K562 (cell line): ENCODE measurements around the gene CPN2. TPM values are rescaled to one million over a fixed set of nuclear protein-coding genes. Genes with fewer than 3 reads are reported as not detected.

Experiments
- ATAC-seq: fragments of 200-7000 bp; cut with Tn5 transposase; 3 replicates; pipeline ENCODE4 v1.9.1; 2020; ENCODE audit warnings: moderate library complexity
- BruUV-seq: library from RNA; stranded (reverse); fragments of 400-500 nt; replicated peaks from 2 replicates; lab custom pipeline; 2021; lab: Mats Ljungman, UMichigan
- CTCF ChIA-PET: fragments of 300-600 bp; formaldehyde crosslinking; extraction: SDS; loops from one replicate; lab custom pipeline; 2021; ENCODE audit warnings: low intra/inter-chr PET ratio; lab: Yijun Ruan, JAX
- POLR2A ChIA-PET: fragments of 300-600, 350-650 bp; sonication (Branson Sonifier 250); formaldehyde crosslinking; extraction: SDS; loops from one replicate; lab custom pipeline; 2021; ENCODE audit warnings: antibody characterized with exemption, inconsistent platforms; lab: Yijun Ruan, JAX
- DNase-seq, 4 experiments: peaks; one replicate each; pipeline versions ENCODE4 v3.0.0 to v3.0.0-alpha.2; 2011 to 2018; ENCODE audit warnings: low spot score in 3 of 4, mixed read lengths in 3 of 4; ENCODE audit errors: extremely low read depth in 1 of 4
- FAIRE-seq: peaks from 2 replicates; lab custom pipeline; 2011; peaks lifted over from hg19 to GRCh38; lab: Jason Lieb, UNC
- H2AFZ ChIP-seq: 2 replicates; pipeline ENCODE4 v1.6.0; 2011; ENCODE audit warnings: low read depth, low read length, control low read depth, inconsistent platforms
- H3K27ac ChIP-seq: fragments of 200-600 bp; 3 replicates; pipeline ENCODE4 v1.8.0; 2011; ENCODE audit warnings: low read depth, mild to moderate bottlenecking, control low read depth, inconsistent platforms, low read length, moderate library complexity, mixed read lengths; ENCODE audit errors: extremely low read depth
- H3K27me3 ChIP-seq, 2 experiments: fragments of 300-600 bp in 1 of 2; 2 replicates in 1 of 2; 3 replicates in 1 of 2; pipeline versions ENCODE4 v1.6.0 to v1.8.0; 2011; ENCODE audit warnings: inconsistent platforms in 2 of 2, low read length in 2 of 2, mild to moderate bottlenecking in 1 of 2, mixed read lengths in 1 of 2, moderate library complexity in 1 of 2; ENCODE audit not compliant: control insufficient read depth in 2 of 2, insufficient read depth in 2 of 2
- H3K36me3 ChIP-seq: fragments of 300-600 bp; 3 replicates; pipeline ENCODE4 v1.8.0; 2011; ENCODE audit warnings: mild to moderate bottlenecking, low read length, inconsistent platforms; ENCODE audit not compliant: control insufficient read depth, insufficient read depth
- H3K4me1 ChIP-seq, 2 experiments: fragments of 200-600 bp in 1 of 2; replicated peaks in 1 of 2; 2 replicates in 1 of 2; 3 replicates in 1 of 2; pipeline versions ENCODE4 v1.5.1 to v1.8.0; 2011; ENCODE audit warnings: inconsistent platforms in 2 of 2, low read length in 2 of 2, mild to moderate bottlenecking in 1 of 2, mixed read lengths in 1 of 2, moderate library complexity in 1 of 2; ENCODE audit not compliant: control insufficient read depth in 2 of 2, insufficient read depth in 2 of 2
- H3K4me2 ChIP-seq: 2 replicates; pipeline ENCODE4 v1.6.1; 2011; ENCODE audit warnings: low read length, control low read depth, inconsistent platforms, mixed read lengths; ENCODE audit not compliant: insufficient read depth
- H3K4me3 ChIP-seq: fragments of 200-600 bp; sonication (generic), shearing (Covaris generic); 2 replicates; pipeline ENCODE4 v1.5.1; 2016; ENCODE audit warnings: control low read depth, inconsistent platforms
- H3K79me2 ChIP-seq: fragments of 200-600 bp; 3 replicates; pipeline ENCODE4 v1.8.0; 2011; ENCODE audit warnings: low read length, inconsistent platforms; ENCODE audit not compliant: control insufficient read depth, insufficient read depth
- H3K9ac ChIP-seq, 2 experiments: 2 replicates each; pipeline versions ENCODE4 v1.6.0 to v1.6.1; 2011; ENCODE audit warnings: low read depth in 2 of 2, low read length in 2 of 2, control low read depth in 1 of 2, inconsistent platforms in 1 of 2, mild to moderate bottlenecking in 1 of 2, mixed read lengths in 1 of 2; ENCODE audit not compliant: insufficient read depth in 1 of 2
- H3K9me1 ChIP-seq: one replicate; pipeline ENCODE4 v1.6.0; 2011; ENCODE audit warnings: inconsistent platforms, mild to moderate bottlenecking, low read length, moderate library complexity; ENCODE audit not compliant: control insufficient read depth, insufficient read depth
- H3K9me3 ChIP-seq: replicated peaks from 2 replicates; pipeline ENCODE4 v1.5.1; 2011; ENCODE audit warnings: low read depth, low read length, inconsistent platforms; ENCODE audit not compliant: control insufficient read depth, insufficient read depth
- H4K20me1 ChIP-seq: replicated peaks from 2 replicates; pipeline ENCODE4 v1.6.1; 2011; ENCODE audit warnings: low read length, inconsistent platforms, mixed read lengths; ENCODE audit not compliant: control insufficient read depth, insufficient read depth
- ARID1B ChIP-seq: fragments of 450-650 bp; IDR thresholded peaks from 2 replicates; pipeline ENCODE4 v1.6.1; 2016; ENCODE audit warnings: antibody characterized with exemption, mild to moderate bottlenecking, inconsistent platforms
- CBFA2T3 ChIP-seq: fragments of 450-650 bp; IDR thresholded peaks from 2 replicates; pipeline ENCODE4 v1.6.1; 2017
- FOSL1 ChIP-seq: fragments of 200-800 bp; sonication (Bioruptor generic); conservative IDR thresholded peaks from 2 replicates; pipeline ENCODE4 v1.6.1; 2016; ENCODE audit warnings: missing genetic modification characterization, missing compliant biosample characterization
- JUND ChIP-seq, 2 experiments: IDR thresholded peaks; 2 replicates in 1 of 2; 3 replicates in 1 of 2; pipeline ENCODE4 v1.6.1; 2011; ENCODE audit warnings: borderline replicate concordance in 2 of 2, low read depth in 2 of 2, low read length in 2 of 2, improper control_type of control experiment in 1 of 2, missing biosample characterization in 1 of 2, missing genetic modification characterization in 1 of 2, missing genetic modification reagents in 1 of 2
- KDM4B ChIP-seq, 2 experiments: fragments of 450-650 bp in 1 of 2; sonication (generic) in 1 of 2; IDR thresholded peaks; 2 replicates each; pipeline ENCODE4 v1.6.1; 2016 to 2017; ENCODE audit warnings: borderline replicate concordance in 2 of 2, antibody characterized with exemption in 1 of 2, low read depth in 1 of 2, mild to moderate bottlenecking in 1 of 2
- LARP7 ChIP-seq: fragments of 450-650 bp; IDR thresholded peaks from 2 replicates; pipeline ENCODE4 v1.6.1; 2016
- MYNN ChIP-seq, 2 experiments: sonication (generic); formaldehyde crosslinking in 1 of 2; IDR thresholded peaks; 2 replicates each; pipeline versions ENCODE4 v1.5.0 to v1.6.1; 2016 to 2020; ENCODE audit warnings: antibody characterized with exemption in 1 of 2, missing genetic modification reagents in 1 of 2
- NFE2 ChIP-seq: IDR thresholded peaks from 2 replicates; pipeline ENCODE4 v1.6.1; 2014; ENCODE audit warnings: antibody characterized with exemption, low read depth
- NR3C1 ChIP-seq: sonication (generic); formaldehyde crosslinking; IDR thresholded peaks from 2 replicates; pipeline ENCODE4 v1.8.1; 2022; ENCODE audit warnings: missing genetic modification reagents
- PREB ChIP-seq: sonication (generic); formaldehyde crosslinking; IDR thresholded peaks from 2 replicates; pipeline ENCODE4 v1.8.1; 2023; ENCODE audit warnings: mild to moderate bottlenecking, missing genetic modification reagents
- TCF3 ChIP-seq: sonication (generic); formaldehyde crosslinking; IDR thresholded peaks from 2 replicates; pipeline ENCODE4 v1.4.0; 2020; ENCODE audit warnings: mild to moderate bottlenecking, missing genetic modification reagents
- TEAD1 ChIP-seq, 2 experiments: fragments of 450-650 bp in 1 of 2; sonication (generic) in 1 of 2; formaldehyde crosslinking; IDR thresholded peaks; 2 replicates each; pipeline versions ENCODE4 v1.4.0 to v1.8.0; 2020 to 2022; ENCODE audit warnings: mild to moderate bottlenecking in 2 of 2, missing genetic modification reagents in 1 of 2
- ZBTB17 ChIP-seq: fragments of 450-650 bp; formaldehyde crosslinking; IDR thresholded peaks from 2 replicates; pipeline ENCODE4 v1.4.0; 2020; ENCODE audit warnings: mild to moderate bottlenecking
- ZNF316 ChIP-seq: fragments of 450-650 bp; IDR thresholded peaks from 2 replicates; pipeline ENCODE4 v1.6.1; 2016
- ZNF589 ChIP-seq: fragments of 200-800 bp; sonication (Bioruptor generic); IDR thresholded peaks from 2 replicates; pipeline ENCODE4 v1.6.1; 2016; ENCODE audit warnings: low read depth, missing genetic modification characterization, missing compliant biosample characterization
- WGBS: fragments of 100-300 bp; shearing (Covaris generic); methylation state at CpG from one replicate; pipeline ENCODE4 v1.1.6; 2016; ENCODE audit warnings: low coverage, mixed read lengths; ENCODE audit not compliant: insufficient coverage; ENCODE audit errors: missing lambda C conversion rate; 5-methylcytosine and 5-hydroxymethylcytosine counted together
- in situ Hi-C: fragments of 300-500 bp; cut with MboI; formaldehyde crosslinking; loops from 4 replicates; pipeline ENCODE4 v1.15.0; 2018; ENCODE audit warnings: inconsistent platforms, mixed read lengths
- intact Hi-C: fragments of 100-400 bp; cut with micrococcal nuclease; formaldehyde crosslinking; loops from 2 replicates; pipeline ENCODE4 v1.14.2; 2022
- polyA plus RNA-seq, 8 experiments: library from polyadenylated mRNA; depleted of rRNA in 4 of 8; stranded (reverse) in 5 of 8; unstranded in 3 of 8; fragments of >200 nt; fragmentation: Nextera tagmentation in 2 of 8; fragmentation: Illumina TruSeq in 1 of 8; extraction: Ambion mirVana in 2 of 8; extraction: Trizol in 1 of 8; gene quantifications; 2 replicates each; pipeline versions ENCODE4 v1.2.1 to v1.2.3, GENCODE V29; 2011 to 2014; ENCODE audit warnings: inconsistent platforms in 1 of 8, missing spikeins in 1 of 8
- total RNA-seq, 7 experiments: library from RNA; depleted of rRNA in 6 of 7; stranded (reverse); fragments of >200 nt in 6 of 7; fragmentation: Illumina TruSeq in 2 of 7; extraction: Trizol in 2 of 7; gene quantifications; 2 replicates each; pipeline versions ENCODE4 v1.2.1 to v1.2.3, GENCODE V29; 2011 to 2021; ENCODE audit warnings: low replicate concordance in 1 of 7
- TF ChIP-seq, protein P1 (sequence below): sonication (generic); IDR thresholded peaks from 2 replicates; pipeline ENCODE4 v1.6.1; 2016

Gene CPN2
- total and polyA plus RNA-seq, 9 of the 15 experiments (the other 6 are each of a cell fraction or from before 2014, with no cell fraction given): not detected

- Histone ChIP-seq H3K4me3 (no peak overlapping the region), H3K4me2 (no peak overlapping the region), H3K4me1 (peaks cover 13 to 45% of the 10 kb centered on the region in 2 experiments; a peak in 4 of 5 replicates), H2AFZ (no peak overlapping the region), H3K27me3 (peaks cover 0 to 13% of the 10 kb centered on the region in 2 experiments; a peak in 3 of 5 replicates), H3K27ac (no peak overlapping the region), H3K9ac (no peak overlapping the region), H3K79me2 (no peaks in the 10 kb centered on the region), H3K36me3 (no peaks in the 10 kb centered on the region), H4K20me1 (no peaks in the 10 kb centered on the region), H3K9me1 (no peaks in the 10 kb centered on the region), H3K9me3 (peaks cover 4% of the 10 kb centered on the region; the same call in 1 of the 2 replicates)
- intact Hi-C loops: loop anchor here (10.0 kb wide), 1 partner anchor 728 kb away; the partner anchor contains the start of gene OPA1
- TF ChIP-seq LARP7 (no peak), TCF3 (CRISPR knock-in tag) (peak; percentile 35; the same call in 1 of the 2 replicates), ZNF589 (CRISPR knock-in tag) (no peak), ZNF316 (0 out of 2 replicates have a peak, but pooled peaks have one; percentile 21), MYNN (IDR thresholded peaks at IDR 0.05) (peak; percentile 57; the same call in 1 of the 2 replicates), MYNN (CRISPR knock-in tag; IDR thresholded peaks at IDR 0.05) (no peak), ARID1B (peak; percentile 52; the same call in 1 of the 2 replicates), CBFA2T3 (0 out of 2 replicates have a peak, but pooled peaks have one; percentile 35), NR3C1 (CRISPR knock-in tag) (no peak), TEAD1 (CRISPR knock-in tag; IDR thresholded peaks at IDR 0.05) (no peak), NFE2 (peak; percentile 60; the same call in 1 of the 2 replicates), FOSL1 (tag) (peak; percentile 85), KDM4B (IDR thresholded peaks at IDR 0.05; ENCODE audit: borderline replicate concordance in 2 of 2, low read depth in 1 of 2) (no peak), JUND (IDR thresholded peaks at IDR 0.05; ENCODE audit: borderline replicate concordance, low read depth, low read length) (peak; percentile 29; the same call in 1 of the 2 replicates), JUND (tag; IDR thresholded peaks at IDR 0.05; ENCODE audit: borderline replicate concordance, low read depth, low read length) (0 out of 3 replicates have a peak, but pooled peaks have one; percentile 20), PREB (CRISPR knock-in tag) (no peak), ZBTB17 (CRISPR knock-in tag) (no peak)
- TF ChIP-seq, protein P1, sequence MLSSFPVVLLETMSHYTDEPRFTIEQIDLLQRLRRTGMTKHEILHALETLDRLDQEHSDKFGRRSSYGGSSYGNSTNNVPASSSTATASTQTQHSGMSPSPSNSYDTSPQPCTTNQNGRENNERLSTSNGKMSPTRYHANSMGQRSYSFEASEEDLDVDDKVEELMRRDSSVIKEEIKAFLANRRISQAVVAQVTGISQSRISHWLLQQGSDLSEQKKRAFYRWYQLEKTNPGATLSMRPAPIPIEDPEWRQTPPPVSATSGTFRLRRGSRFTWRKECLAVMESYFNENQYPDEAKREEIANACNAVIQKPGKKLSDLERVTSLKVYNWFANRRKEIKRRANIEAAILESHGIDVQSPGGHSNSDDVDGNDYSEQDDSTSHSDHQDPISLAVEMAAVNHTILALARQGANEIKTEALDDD: no peak
- no TSS peak for BruUV-seq
- WGBS: 29% methylated on average over 14 of the region's 18 CpGs
- ATAC-seq (no peak), FAIRE-seq (no peak), DNase-seq (peak; percentile 22 to 42 (median 33))
- ChIA-PET POLR2A (interaction anchor here (0.6 to 1.3 kb wide), 6 partner anchors 77 to 567 kb away, joined by 3 to 4 read pairs (median 3); no protein-coding TSS in a partner anchor), CTCF (no interaction called here)
- in situ Hi-C loops: loop anchor here (10.0 to 25.0 kb wide), 2 partner anchors 668 to 1510 kb away; no protein-coding TSS in a partner anchor
Measured at GRCh38 chr3:194322678-194323211, 28.4 kb downstream of the CPN2 start.
